Chondrocyte (in vitro differentiated cells): ENCODE measurements around the gene NKX2-3. TPM values are rescaled to one million over a fixed set of nuclear protein-coding genes. Genes with fewer than 3 reads are reported as not detected.

Experiments
- DNase-seq: peaks from one replicate; pipeline ENCODE4 v3.0.0; 2021; ENCODE audit warnings: mixed read lengths, low spot score
- H3K27ac Mint-ChIP-seq: one replicate; pipeline ENCODE4 v1.8.0; 2021; ENCODE audit warnings: mild to moderate bottlenecking, moderate library complexity, mixed read lengths; ENCODE audit not compliant: unreplicated experiment
- H3K27me3 Mint-ChIP-seq: 2 replicates; pipeline ENCODE4 v1.8.0; 2021; ENCODE audit warnings: low read depth, mixed read lengths
- H3K36me3 Mint-ChIP-seq: 2 replicates; pipeline ENCODE4 v1.8.0; 2021; ENCODE audit warnings: low read depth, mixed read lengths
- H3K4me1 Mint-ChIP-seq: 2 replicates; pipeline ENCODE4 v1.8.0; 2021; ENCODE audit warnings: low read depth, mild to moderate bottlenecking, mixed read lengths
- H3K4me3 Mint-ChIP-seq: one replicate; pipeline ENCODE4 v1.8.0; 2021; ENCODE audit warnings: mild to moderate bottlenecking, moderate library complexity, mixed read lengths; ENCODE audit not compliant: unreplicated experiment
- H3K9me3 Mint-ChIP-seq: 2 replicates; pipeline ENCODE4 v1.8.0; 2021; ENCODE audit warnings: low read depth, mixed read lengths
- CTCF ChIP-seq: fragments of 200-600 bp; sonication (generic); IDR thresholded peaks from 2 replicates; pipeline ENCODE4 v1.5.0; 2021; ENCODE audit warnings: antibody characterized with exemption, mild to moderate bottlenecking, moderate library complexity
- total RNA-seq: library from RNA; stranded (reverse); gene quantifications from 3 replicates; pipeline ENCODE4 v1.2.1, GENCODE V29; 2021

Gene NKX2-3
- total RNA-seq, 1 donor from 2014 or later: not detected

GRCh38 chr10:99520040-99520846, 12.5 kb upstream of the NKX2-3 start:
- Mint-ChIP-seq H3K36me3 (peaks cover 4% of the 10 kb centered on the region), H3K27ac (no peak overlapping the region), H3K9me3 (no peaks in the 10 kb centered on the region), H3K27me3 (peaks cover 85% of the 10 kb centered on the region), H3K4me1 (peaks cover 12% of the 10 kb centered on the region), H3K4me3 (no peak overlapping the region)
- no peak for TF ChIP-seq CTCF
- no peak for DNase-seq

- DNase-seq: no peak
- H3K27me3 Mint-ChIP-seq: peaks cover 89% of the 10 kb centered on the region
Measured at GRCh38 chr10:99520847-99521764, 11.6 kb upstream of the NKX2-3 start.

GRCh38 chr10:99521765-99522469, 10.8 kb upstream of the NKX2-3 start:
- Mint-ChIP-seq H3K4me3 (no peak overlapping the region), H3K4me1 (peaks cover 12% of the 10 kb centered on the region), H3K27me3 (peaks cover 92% of the 10 kb centered on the region), H3K9me3 (no peaks in the 10 kb centered on the region), H3K36me3 (peaks cover 5% of the 10 kb centered on the region), H3K27ac (no peak overlapping the region)
- no peak for TF ChIP-seq CTCF
- no peak for DNase-seq

More at GRCh38 chr10:99520847-99521764, 11.6 kb upstream of the NKX2-3 start:
- no peak for TF ChIP-seq CTCF
- H3K9me3 Mint-ChIP-seq: no peaks in the 10 kb centered on the region
- H3K27ac Mint-ChIP-seq: no peak overlapping the region
- no peak overlapping the region for H3K4me3 Mint-ChIP-seq
- H3K36me3 Mint-ChIP-seq: peaks cover 4% of the 10 kb centered on the region
- H3K4me1 Mint-ChIP-seq: peaks cover 12% of the 10 kb centered on the region

GRCh38 chr10:99522470-99523250, 10.1 kb upstream of the NKX2-3 start:
- Mint-ChIP-seq H3K27ac (no peak overlapping the region), H3K4me1 (peaks cover 12% of the 10 kb centered on the region), H3K36me3 (peaks cover 5% of the 10 kb centered on the region), H3K9me3 (no peaks in the 10 kb centered on the region), H3K4me3 (no peak overlapping the region), H3K27me3 (peaks cover 90% of the 10 kb centered on the region)
- TF ChIP-seq CTCF: no peak
- no peak for DNase-seq
